ENCODE measurements around the gene COPG2.

DNA sequence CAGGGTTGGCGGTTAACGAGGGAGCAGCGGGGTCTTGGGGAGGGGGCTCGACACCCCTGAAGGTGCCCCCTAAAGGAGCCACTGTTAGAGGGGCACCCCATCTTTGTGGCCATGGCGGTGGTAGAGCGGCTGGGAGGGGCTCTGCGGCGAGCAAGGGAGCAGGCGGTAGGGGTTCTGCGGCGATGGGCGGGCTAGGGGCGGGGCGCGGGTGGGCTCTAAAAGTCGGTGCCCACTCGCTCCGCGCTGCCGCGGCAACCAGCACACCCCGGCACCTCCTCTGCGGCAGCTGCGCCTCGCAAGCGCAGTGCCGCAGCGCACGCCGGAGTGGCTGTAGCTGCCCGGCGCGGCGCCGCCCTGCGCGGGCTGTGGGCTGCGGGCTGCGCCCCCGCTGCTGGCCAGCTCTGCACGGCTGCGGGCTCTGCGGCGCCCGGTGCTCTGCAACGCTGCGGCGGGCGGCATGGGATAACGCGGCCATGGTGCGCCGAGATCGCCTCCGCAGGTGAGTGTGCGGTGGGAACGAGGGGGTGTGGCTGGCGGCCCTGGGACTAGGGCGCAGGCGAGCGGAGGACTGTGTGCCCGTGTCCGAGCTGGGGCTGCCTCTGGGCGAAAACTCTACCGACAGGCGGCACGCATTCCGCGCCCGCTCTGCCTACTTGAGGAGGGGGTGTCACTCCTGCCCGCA lies 176.6 kb downstream of the COPG2 start, which contains the start of gene MEST:
- no peak for TF ChIP-seq FOXA3 (CRISPR knock-in tag; IDR thresholded peaks at IDR 0.05)
- TF ChIP-seq, protein P1, sequence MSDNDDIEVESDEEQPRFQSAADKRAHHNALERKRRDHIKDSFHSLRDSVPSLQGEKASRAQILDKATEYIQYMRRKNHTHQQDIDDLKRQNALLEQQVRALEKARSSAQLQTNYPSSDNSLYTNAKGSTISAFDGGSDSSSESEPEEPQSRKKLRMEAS (IDR thresholded peaks at IDR 0.05), result no peak
- no peak for TF ChIP-seq NFATC3 (CRISPR knock-in tag; IDR thresholded peaks at IDR 0.05)
- TF ChIP-seq SIN3A (IDR thresholded peaks at IDR 0.05; ENCODE audit: borderline replicate concordance, low read depth, low read length), result no peak
- TF ChIP-seq YEATS2 (CRISPR knock-in tag; IDR thresholded peaks at IDR 0.05; ENCODE audit: borderline replicate concordance), result no peak
